ENCODE results near the gene ESRRA. TPM values are rescaled to one million over a fixed set of nuclear protein-coding genes. Genes with fewer than 3 reads are reported as not detected.
A peak's percentile ranks its signal among the peaks of the same experiment; 100 is the strongest.

ESRRA gene
- total and polyA plus RNA-seq, 9 of the 15 experiments (the other 6 are each of a cell fraction or from before 2014, with no cell fraction given) = 0.27 to 89.7 (median 23.7) TPM

- TF ChIP-seq ZNF318 (IDR thresholded peaks at IDR 0.05; ENCODE audit: borderline replicate concordance in 1 of 2, low read depth in 1 of 2) (no peak), SUPT5H (IDR thresholded peaks at IDR 0.05) (peak; percentile 10; the same call in 1 of the 2 replicates), ZBTB26 (CRISPR knock-in tag; IDR thresholded peaks at IDR 0.05) (peak; percentile 83; the same call in 1 of the 2 replicates), MTA2 (IDR thresholded peaks at IDR 0.05; ENCODE audit: low read depth) (no peak), ZBTB49 (CRISPR knock-in tag; IDR thresholded peaks at IDR 0.05; ENCODE audit: borderline replicate concordance) (no peak), LEF1 (IDR thresholded peaks at IDR 0.05) (no peak), ZNF212 (CRISPR knock-in tag; IDR thresholded peaks at IDR 0.05) (no peak), SP1 (CRISPR knock-in tag; IDR thresholded peaks at IDR 0.05) (peak; percentile 11; the same call in 1 of the 2 replicates)
- TF ChIP-seq, protein P1, sequence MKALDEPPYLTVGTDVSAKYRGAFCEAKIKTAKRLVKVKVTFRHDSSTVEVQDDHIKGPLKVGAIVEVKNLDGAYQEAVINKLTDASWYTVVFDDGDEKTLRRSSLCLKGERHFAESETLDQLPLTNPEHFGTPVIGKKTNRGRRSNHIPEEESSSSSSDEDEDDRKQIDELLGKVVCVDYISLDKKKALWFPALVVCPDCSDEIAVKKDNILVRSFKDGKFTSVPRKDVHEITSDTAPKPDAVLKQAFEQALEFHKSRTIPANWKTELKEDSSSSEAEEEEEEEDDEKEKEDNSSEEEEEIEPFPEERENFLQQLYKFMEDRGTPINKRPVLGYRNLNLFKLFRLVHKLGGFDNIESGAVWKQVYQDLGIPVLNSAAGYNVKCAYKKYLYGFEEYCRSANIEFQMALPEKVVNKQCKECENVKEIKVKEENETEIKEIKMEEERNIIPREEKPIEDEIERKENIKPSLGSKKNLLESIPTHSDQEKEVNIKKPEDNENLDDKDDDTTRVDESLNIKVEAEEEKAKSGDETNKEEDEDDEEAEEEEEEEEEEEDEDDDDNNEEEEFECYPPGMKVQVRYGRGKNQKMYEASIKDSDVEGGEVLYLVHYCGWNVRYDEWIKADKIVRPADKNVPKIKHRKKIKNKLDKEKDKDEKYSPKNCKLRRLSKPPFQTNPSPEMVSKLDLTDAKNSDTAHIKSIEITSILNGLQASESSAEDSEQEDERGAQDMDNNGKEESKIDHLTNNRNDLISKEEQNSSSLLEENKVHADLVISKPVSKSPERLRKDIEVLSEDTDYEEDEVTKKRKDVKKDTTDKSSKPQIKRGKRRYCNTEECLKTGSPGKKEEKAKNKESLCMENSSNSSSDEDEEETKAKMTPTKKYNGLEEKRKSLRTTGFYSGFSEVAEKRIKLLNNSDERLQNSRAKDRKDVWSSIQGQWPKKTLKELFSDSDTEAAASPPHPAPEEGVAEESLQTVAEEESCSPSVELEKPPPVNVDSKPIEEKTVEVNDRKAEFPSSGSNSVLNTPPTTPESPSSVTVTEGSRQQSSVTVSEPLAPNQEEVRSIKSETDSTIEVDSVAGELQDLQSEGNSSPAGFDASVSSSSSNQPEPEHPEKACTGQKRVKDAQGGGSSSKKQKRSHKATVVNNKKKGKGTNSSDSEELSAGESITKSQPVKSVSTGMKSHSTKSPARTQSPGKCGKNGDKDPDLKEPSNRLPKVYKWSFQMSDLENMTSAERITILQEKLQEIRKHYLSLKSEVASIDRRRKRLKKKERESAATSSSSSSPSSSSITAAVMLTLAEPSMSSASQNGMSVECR (CRISPR knock-in tag; IDR thresholded peaks at IDR 0.05) = no peak
- TF ChIP-seq, protein P2, sequence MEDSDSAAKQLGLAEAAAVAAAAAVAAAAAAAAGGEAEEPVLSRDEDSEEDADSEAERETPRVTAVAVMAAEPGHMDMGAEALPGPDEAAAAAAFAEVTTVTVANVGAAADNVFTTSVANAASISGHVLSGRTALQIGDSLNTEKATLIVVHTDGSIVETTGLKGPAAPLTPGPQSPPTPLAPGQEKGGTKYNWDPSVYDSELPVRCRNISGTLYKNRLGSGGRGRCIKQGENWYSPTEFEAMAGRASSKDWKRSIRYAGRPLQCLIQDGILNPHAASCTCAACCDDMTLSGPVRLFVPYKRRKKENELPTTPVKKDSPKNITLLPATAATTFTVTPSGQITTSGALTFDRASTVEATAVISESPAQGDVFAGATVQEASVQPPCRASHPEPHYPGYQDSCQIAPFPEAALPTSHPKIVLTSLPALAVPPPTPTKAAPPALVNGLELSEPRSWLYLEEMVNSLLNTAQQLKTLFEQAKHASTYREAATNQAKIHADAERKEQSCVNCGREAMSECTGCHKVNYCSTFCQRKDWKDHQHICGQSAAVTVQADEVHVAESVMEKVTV (CRISPR knock-in tag; IDR thresholded peaks at IDR 0.05) = no peak
Observed at GRCh38 chr11:64306563-64306875, 1.2 kb downstream of the ESRRA start (continued).
